Endothelial cell of umbilical vein (primary cell): Measurements from ENCODE around the gene PPP5C.

ENCODE experiments used
- CTCF ChIP-seq, 2 donors: IDR thresholded peaks; 1 replicate in 1 of 2; 2 replicates in 1 of 2; pipeline ENCODE4 v1.5.1; 2011; ENCODE audit warnings: low read length in 2 of 2, mild to moderate bottlenecking in 2 of 2, moderate library complexity in 2 of 2, control low read depth in 1 of 2, inconsistent platforms in 1 of 2, low read depth in 1 of 2; ENCODE audit not compliant: insufficient read depth in 1 of 2; ENCODE audit errors: extremely low read depth in 1 of 2
- EZH2 ChIP-seq: IDR thresholded peaks from 2 replicates; pipeline ENCODE4 v1.6.1; 2012; ENCODE audit warnings: borderline replicate concordance, low read depth, mild to moderate bottlenecking, moderate library complexity, low read length, inconsistent platforms; ENCODE audit not compliant: severe bottlenecking
- JUN ChIP-seq: IDR thresholded peaks from 2 replicates; pipeline ENCODE4 v1.6.1; 2011; ENCODE audit warnings: borderline replicate concordance, low read depth; ENCODE audit not compliant: insufficient read length, insufficient read depth
- MAX ChIP-seq: IDR thresholded peaks from 2 replicates; pipeline ENCODE4 v1.6.1; 2011; ENCODE audit not compliant: insufficient read depth, insufficient read length
- MYC ChIP-seq: IDR thresholded peaks from one replicate; pipeline ENCODE4 v1.6.1; 2011; ENCODE audit warnings: mild to moderate bottlenecking, low read depth, low read length
- POLR2A ChIP-seq: IDR thresholded peaks from 2 replicates; pipeline ENCODE4 v1.6.1; 2012; ENCODE audit warnings: low read depth, mild to moderate bottlenecking, control low read depth, low read length
- POLR2AphosphoS5 ChIP-seq: IDR thresholded peaks from 2 replicates; pipeline ENCODE4 v1.6.1; 2012; ENCODE audit warnings: low read depth, mild to moderate bottlenecking, control low read depth, low read length, moderate library complexity; ENCODE audit not compliant: insufficient read depth

- TF ChIP-seq MYC (no peak), CTCF (IDR thresholded peaks at IDR 0.05; ENCODE audit: extremely low read depth in 1 of 2, insufficient read depth in 1 of 2, low read depth in 1 of 2, low read length in 2 of 2) (no peak), POLR2AphosphoS5 (no peak), POLR2A (no peak), EZH2 (no peak), MAX (no peak), JUN (no peak)
Observed at GRCh38 chr19:46384396-46384795, 37.5 kb downstream of the PPP5C start.
